ENCODE data around the gene EXD3.

EXD3 gene

GRCh38 chr9:137434498-137435380 lies 11.8 kb upstream of the EXD3 start:
- Histone ChIP-seq H3K4me2 (ENCODE audit: low read depth, low read length) (no peak overlapping the region), H3K4me3 (ENCODE audit: low read length) (no peak overlapping the region), H3K4me1 (ENCODE audit: low read length) (no peaks in the 10 kb centered on the region), H2AFZ (ENCODE audit: low read length) (no peak overlapping the region), H3K36me3 (replicated peaks; ENCODE audit: insufficient read depth, low read length) (no peaks in the 10 kb centered on the region), H3K27ac (ENCODE audit: low read length) (no peak overlapping the region), H4K20me1 (ENCODE audit: insufficient read depth, low read length) (no peaks in the 10 kb centered on the region), H3K79me2 (ENCODE audit: low read length) (no peaks in the 10 kb centered on the region), H3K27me3 (replicated peaks; ENCODE audit: insufficient read depth, low read length) (peaks cover 95% of the 10 kb centered on the region), H3F3A (ENCODE audit: insufficient read depth, low read length) (no peaks in the 10 kb centered on the region), H3K9ac (ENCODE audit: low read length) (no peak overlapping the region), H3K9me2 (replicated peaks; ENCODE audit: insufficient read depth, low read length) (no peaks in the 10 kb centered on the region), H3K9me3 (replicated peaks; ENCODE audit: insufficient read depth, low read length) (no peaks in the 10 kb centered on the region)
- TF ChIP-seq, protein P1, sequence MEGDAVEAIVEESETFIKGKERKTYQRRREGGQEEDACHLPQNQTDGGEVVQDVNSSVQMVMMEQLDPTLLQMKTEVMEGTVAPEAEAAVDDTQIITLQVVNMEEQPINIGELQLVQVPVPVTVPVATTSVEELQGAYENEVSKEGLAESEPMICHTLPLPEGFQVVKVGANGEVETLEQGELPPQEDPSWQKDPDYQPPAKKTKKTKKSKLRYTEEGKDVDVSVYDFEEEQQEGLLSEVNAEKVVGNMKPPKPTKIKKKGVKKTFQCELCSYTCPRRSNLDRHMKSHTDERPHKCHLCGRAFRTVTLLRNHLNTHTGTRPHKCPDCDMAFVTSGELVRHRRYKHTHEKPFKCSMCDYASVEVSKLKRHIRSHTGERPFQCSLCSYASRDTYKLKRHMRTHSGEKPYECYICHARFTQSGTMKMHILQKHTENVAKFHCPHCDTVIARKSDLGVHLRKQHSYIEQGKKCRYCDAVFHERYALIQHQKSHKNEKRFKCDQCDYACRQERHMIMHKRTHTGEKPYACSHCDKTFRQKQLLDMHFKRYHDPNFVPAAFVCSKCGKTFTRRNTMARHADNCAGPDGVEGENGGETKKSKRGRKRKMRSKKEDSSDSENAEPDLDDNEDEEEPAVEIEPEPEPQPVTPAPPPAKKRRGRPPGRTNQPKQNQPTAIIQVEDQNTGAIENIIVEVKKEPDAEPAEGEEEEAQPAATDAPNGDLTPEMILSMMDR (IDR thresholded peaks at IDR 0.05; ENCODE audit: low read length): no peak
- no peak for TF ChIP-seq EZH2phosphoT487 (IDR thresholded peaks at IDR 0.05; ENCODE audit: low read length)
- TF ChIP-seq EZH2 (optimal IDR thresholded peaks at IDR 0.05; ENCODE audit: low read depth, low read length): no peak
- no peak for DNase-seq

GRCh38 chr9:137433916-137434431 lies 11.0 kb upstream of the EXD3 start:
- H3K4me3 ChIP-seq (ENCODE audit: low read length): no peak overlapping the region
- H3K36me3 ChIP-seq (replicated peaks; ENCODE audit: insufficient read depth, low read length): no peaks in the 10 kb centered on the region
- H3K4me2 ChIP-seq (ENCODE audit: low read depth, low read length): no peak overlapping the region
- TF ChIP-seq EZH2 (optimal IDR thresholded peaks at IDR 0.05; ENCODE audit: low read depth, low read length) (no peak), EZH2phosphoT487 (IDR thresholded peaks at IDR 0.05; ENCODE audit: low read length) (no peak)
- TF ChIP-seq, protein P1 (IDR thresholded peaks at IDR 0.05; ENCODE audit: low read length): no peak
- H3K9ac ChIP-seq (ENCODE audit: low read length): no peak overlapping the region
- no peaks in the 10 kb centered on the region for H3K9me2 ChIP-seq (replicated peaks; ENCODE audit: insufficient read depth, low read length)
- H3K4me1 ChIP-seq (ENCODE audit: low read length): no peaks in the 10 kb centered on the region
- no peak overlapping the region for H3K27ac ChIP-seq (ENCODE audit: low read length)
- no peak overlapping the region for H2AFZ ChIP-seq (ENCODE audit: low read length)
- H3F3A ChIP-seq (ENCODE audit: insufficient read depth, low read length): no peaks in the 10 kb centered on the region
- peaks cover 96% of the 10 kb centered on the region for H3K27me3 ChIP-seq (replicated peaks; ENCODE audit: insufficient read depth, low read length)
- H4K20me1 ChIP-seq (ENCODE audit: insufficient read depth, low read length): no peaks in the 10 kb centered on the region
- no peaks in the 10 kb centered on the region for H3K9me3 ChIP-seq (replicated peaks; ENCODE audit: insufficient read depth, low read length)
- H3K79me2 ChIP-seq (ENCODE audit: low read length): no peaks in the 10 kb centered on the region
- DNase-seq: no peak

DNA sequence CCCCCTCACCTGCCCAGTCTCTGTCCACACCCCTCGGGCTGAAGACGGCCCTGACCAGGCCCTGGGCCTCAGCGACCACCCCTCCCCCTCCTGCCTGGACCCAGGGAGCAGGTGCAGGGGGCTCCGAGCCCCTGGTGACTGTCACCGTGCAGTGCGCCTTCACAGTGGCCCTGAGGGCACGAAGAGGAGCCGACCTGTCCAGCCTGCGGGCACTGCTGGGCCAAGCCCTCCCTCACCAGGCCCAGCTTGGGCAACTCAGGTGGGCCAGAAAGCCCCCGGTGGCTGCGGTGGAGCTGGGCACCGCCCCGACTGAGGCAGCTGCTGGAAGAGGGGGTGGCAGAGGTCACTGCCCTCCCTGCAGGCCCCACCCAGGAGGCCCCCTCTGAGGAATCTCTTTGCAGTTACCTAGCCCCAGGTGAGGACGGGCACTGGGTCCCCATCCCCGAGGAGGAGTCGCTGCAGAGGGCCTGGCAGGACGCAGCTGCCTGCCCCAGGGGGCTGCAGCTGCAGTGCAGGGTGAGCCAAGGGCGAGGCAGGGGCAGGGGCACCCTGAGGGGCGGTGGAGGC lies 10.5 kb upstream of the EXD3 start:
- H3K4me3 ChIP-seq (ENCODE audit: low read length): no peak overlapping the region
- no peak overlapping the region for H2AFZ ChIP-seq (ENCODE audit: low read length)
- H3K27me3 ChIP-seq (replicated peaks; ENCODE audit: insufficient read depth, low read length): peaks cover 95% of the 10 kb centered on the region
- H3K4me1 ChIP-seq (ENCODE audit: low read length): no peaks in the 10 kb centered on the region
- H3K4me2 ChIP-seq (ENCODE audit: low read depth, low read length): no peak overlapping the region
- no peaks in the 10 kb centered on the region for H3F3A ChIP-seq (ENCODE audit: insufficient read depth, low read length)
- TF ChIP-seq EZH2 (optimal IDR thresholded peaks at IDR 0.05; ENCODE audit: low read depth, low read length) (no peak), EZH2phosphoT487 (IDR thresholded peaks at IDR 0.05; ENCODE audit: low read length) (no peak)
- TF ChIP-seq, protein P1 (IDR thresholded peaks at IDR 0.05; ENCODE audit: low read length): no peak
- DNase-seq: no peak
- H3K36me3 ChIP-seq (replicated peaks; ENCODE audit: insufficient read depth, low read length): no peaks in the 10 kb centered on the region
- no peaks in the 10 kb centered on the region for H4K20me1 ChIP-seq (ENCODE audit: insufficient read depth, low read length)
- H3K9me3 ChIP-seq (replicated peaks; ENCODE audit: insufficient read depth, low read length): no peaks in the 10 kb centered on the region
- H3K79me2 ChIP-seq (ENCODE audit: low read length): no peaks in the 10 kb centered on the region
- H3K9me2 ChIP-seq (replicated peaks; ENCODE audit: insufficient read depth, low read length): no peaks in the 10 kb centered on the region
- H3K9ac ChIP-seq (ENCODE audit: low read length): no peak overlapping the region
- H3K27ac ChIP-seq (ENCODE audit: low read length): no peak overlapping the region
